ENCODE measurements around the gene SCARB1. TPM values are rescaled to one million over a fixed set of nuclear protein-coding genes. Genes with fewer than 3 reads are reported as not detected.

The SCARB1 gene
- total RNA-seq, 2 experiments from 2014 or later: 18.2 to 18.3 TPM

DNA sequence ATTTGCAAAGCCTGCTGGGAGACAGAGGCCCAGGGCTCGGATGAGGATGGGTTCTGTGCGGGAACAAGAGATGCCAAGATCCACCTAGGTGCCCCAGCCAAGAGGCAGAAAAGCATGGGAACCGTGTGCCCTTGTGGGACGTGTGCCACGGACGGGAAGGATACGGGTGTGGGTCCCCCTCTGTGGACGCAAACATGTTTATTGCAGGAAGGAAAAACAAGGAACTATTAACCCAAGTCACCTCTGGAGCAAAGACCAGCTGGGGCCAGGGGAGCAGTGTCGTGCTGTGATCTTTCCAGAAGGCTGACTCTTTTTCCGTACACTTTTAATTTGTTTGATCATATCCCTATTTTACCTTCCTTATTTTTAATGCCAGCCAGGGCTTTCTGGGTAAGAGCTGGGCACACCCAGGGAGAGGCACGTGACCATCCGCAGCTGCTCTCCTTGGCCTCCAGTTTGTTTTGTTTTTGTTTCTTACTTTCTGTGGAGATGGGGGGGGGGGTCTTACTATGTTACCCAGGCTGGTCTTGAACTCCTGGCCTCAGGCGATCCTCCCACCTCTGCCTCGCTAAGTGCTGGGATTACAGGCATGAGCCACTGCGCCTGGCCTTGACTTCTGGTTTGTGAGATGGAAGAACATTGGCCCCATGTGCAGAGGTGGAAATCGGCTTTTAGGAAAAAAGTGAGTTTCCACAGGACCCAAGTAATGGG is 20.7 kb downstream of the SCARB1 start:
- DNase-seq: no peak
- Mint-ChIP-seq H3K27me3 (ENCODE audit: low read depth) (no peaks in the 10 kb centered on the region), H3K4me1 (ENCODE audit: low read depth) (no peaks in the 10 kb centered on the region), H3K36me3 (ENCODE audit: low read depth) (no peaks in the 10 kb centered on the region), H3K9me3 (no peaks in the 10 kb centered on the region), H3K4me3 (no peak overlapping the region), H3K27ac (no peak overlapping the region)
- intact Hi-C loops (cut with micrococcal nuclease): no loop called here
- CTCF ChIA-PET: no interaction called here

DNA sequence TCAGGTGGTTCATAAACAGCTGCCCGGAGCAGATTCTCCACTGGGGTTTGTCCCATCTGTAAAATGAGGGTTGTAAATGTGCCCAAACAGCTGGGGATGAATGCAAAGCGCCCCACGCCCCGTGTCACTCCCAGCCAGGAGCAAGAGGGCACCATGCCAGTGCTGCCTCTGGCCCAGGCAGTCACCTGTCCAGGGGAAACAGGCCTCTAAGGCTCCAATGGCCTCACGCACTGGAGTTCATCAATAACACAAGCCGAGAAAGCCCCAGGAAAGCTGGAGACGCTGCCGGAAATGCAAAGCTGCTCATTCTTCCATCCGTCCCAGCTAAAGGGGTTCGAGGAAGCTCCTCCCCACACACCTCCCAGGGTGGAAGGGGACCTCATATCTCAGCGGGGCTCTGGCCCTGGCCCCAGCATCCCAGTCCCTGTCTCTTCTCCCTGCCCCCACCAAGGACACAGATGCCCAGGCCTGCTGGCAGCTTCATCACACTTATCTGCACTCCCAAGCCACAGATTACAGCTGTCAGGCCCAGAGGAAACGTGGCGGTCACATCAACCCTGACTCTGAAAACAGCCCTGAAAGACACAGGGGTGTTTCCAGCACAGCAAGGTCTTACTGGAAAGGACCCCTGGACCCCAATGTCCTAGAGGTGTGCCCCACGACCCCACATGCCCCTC is 21.5 kb downstream of the SCARB1 start:
- DNase-seq: no peak
- intact Hi-C loops (cut with micrococcal nuclease): no loop called here
- Mint-ChIP-seq H3K36me3 (ENCODE audit: low read depth) (no peaks in the 10 kb centered on the region), H3K9me3 (no peaks in the 10 kb centered on the region), H3K27ac (no peak overlapping the region), H3K4me1 (ENCODE audit: low read depth) (no peaks in the 10 kb centered on the region), H3K4me3 (no peak overlapping the region), H3K27me3 (ENCODE audit: low read depth) (no peaks in the 10 kb centered on the region)
- CTCF ChIA-PET: no interaction called here

DNA sequence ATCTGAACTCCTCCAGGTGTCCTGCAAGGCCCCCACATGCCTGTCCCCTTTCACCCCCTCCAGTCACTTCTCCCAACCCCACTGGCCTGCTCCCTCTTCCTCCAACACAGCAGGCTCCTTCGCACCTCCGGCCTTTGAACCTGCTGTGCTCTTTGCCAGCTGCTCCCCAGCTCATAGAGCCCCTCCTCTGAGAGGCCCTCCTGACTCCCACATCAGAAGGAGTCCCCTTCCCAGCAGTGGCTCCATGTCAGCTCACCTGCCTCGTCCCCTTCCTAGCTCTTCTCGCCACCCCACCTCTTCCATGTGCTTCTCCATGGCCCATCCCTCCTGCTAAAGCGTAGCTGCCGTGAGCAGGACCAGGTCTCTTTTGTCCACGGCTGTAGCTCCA is 22.1 kb downstream of the SCARB1 start:
- CTCF ChIA-PET: no interaction called here
- no peaks in the 10 kb centered on the region for H3K9me3 Mint-ChIP-seq
- H3K4me3 Mint-ChIP-seq: no peak overlapping the region
- H3K27me3 Mint-ChIP-seq (ENCODE audit: low read depth): no peaks in the 10 kb centered on the region
- DNase-seq: no peak
- H3K36me3 Mint-ChIP-seq (ENCODE audit: low read depth): no peaks in the 10 kb centered on the region
- H3K4me1 Mint-ChIP-seq (ENCODE audit: low read depth): no peaks in the 10 kb centered on the region
- intact Hi-C loops (cut with micrococcal nuclease): no loop called here
- H3K27ac Mint-ChIP-seq: no peak overlapping the region

DNA sequence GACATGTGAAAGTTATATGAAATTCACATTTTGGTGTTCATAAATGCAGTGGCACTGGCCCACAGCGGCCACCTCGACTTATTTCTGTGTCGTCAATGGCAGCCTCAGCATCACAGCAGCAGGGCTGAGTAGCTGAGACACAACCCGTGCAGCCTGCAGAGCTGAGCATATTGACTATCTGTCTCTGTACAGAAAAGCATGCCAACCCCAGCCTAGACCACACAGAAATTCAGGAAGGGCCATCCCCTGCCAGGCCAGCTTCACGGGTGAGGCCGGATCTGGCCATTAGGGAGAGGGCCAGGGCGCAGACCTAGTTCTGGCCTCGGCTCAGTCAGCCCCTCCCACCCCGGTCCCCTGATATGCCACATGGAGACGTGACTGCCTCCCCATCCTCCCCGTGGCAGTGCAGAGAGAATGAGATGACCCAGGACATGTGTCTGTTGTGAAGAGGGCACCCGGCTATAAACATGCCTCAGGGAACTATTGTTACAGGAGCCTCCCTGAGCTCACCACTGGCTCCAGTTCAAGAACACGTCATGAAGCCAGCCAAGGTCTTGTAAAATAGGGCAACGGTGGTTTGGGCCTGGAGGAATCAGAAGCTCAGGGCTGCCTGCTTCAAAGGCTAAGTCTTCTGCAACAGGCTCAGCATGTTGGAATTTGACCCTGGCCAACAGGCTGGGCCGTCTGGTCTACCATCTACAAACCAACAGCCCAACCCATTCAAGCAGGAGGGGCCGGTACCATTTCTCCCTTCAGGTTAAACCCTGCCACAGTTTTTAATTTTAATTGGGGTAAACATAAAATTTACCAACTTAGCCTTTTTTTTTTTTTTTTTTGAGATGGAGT is 25.5 kb downstream of the SCARB1 start:
- Mint-ChIP-seq H3K27ac (no peak overlapping the region), H3K36me3 (ENCODE audit: low read depth) (no peaks in the 10 kb centered on the region), H3K4me1 (ENCODE audit: low read depth) (no peaks in the 10 kb centered on the region), H3K4me3 (no peak overlapping the region), H3K27me3 (ENCODE audit: low read depth) (no peaks in the 10 kb centered on the region), H3K9me3 (no peaks in the 10 kb centered on the region)
- intact Hi-C loops (cut with micrococcal nuclease): no loop called here
- CTCF ChIA-PET: no interaction called here
- DNase-seq: no peak

DNA sequence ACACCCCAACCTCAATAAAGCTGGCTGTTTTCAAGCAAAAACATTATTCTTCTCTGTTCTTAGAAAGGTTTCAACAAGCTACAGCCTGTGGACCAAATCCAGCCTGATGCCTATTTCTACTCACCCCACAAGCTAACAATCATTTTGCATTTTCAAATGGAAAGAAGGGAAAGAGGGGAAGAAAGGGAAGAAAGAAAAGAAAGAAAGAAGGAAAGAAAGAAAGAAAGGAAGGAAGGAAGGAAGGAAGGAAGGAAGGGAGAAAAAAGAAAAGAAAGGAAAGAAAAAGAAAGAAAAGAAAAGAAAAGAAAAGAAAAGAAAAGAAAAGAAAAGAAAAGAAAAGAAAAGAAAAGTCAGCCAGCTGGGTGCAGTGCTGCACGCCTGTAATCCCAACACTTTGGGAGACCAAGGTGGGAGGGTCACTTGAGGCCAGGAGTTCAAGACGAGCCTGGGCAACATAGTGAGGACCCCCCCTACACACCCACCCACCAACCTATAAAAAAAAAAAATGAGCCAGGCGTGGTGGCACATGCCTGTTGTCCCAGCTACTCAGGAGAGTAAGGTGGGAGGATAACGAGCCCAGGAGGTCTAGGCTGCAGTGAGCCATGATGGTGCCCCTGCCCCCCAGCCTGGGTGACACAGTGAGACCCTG is 26.3 kb downstream of the SCARB1 start:
- no peaks in the 10 kb centered on the region for H3K36me3 Mint-ChIP-seq (ENCODE audit: low read depth)

DNA sequence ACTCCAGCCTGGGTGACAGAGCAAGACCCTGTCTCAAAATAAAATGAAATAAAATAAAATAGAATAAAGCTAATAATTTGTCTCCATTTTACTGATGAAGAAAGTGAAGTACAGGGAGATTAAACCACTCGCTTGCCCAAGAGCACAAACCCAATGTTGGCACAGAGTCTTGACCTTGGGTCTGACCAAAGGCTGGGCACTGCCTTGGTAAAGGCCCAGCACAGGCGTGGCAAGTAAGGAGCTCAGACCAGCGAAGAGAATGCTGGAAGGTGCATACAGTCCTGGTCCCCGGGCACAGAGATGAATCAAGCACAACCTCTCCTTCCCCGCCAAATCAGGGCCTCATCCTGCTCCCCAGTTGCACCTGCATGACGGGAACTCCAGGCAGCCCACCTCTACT is 26.9 kb downstream of the SCARB1 start:
- intact Hi-C loops (cut with micrococcal nuclease): no loop called here
- CTCF ChIA-PET: no interaction called here

More for the DNA sequence above, 26.3 kb downstream of the SCARB1 start:
- DNase-seq: no peak
- Mint-ChIP-seq H3K9me3 (no peaks in the 10 kb centered on the region), H3K4me1 (ENCODE audit: low read depth) (no peaks in the 10 kb centered on the region), H3K4me3 (no peak overlapping the region), H3K27me3 (ENCODE audit: low read depth) (no peaks in the 10 kb centered on the region), H3K27ac (no peak overlapping the region)
- CTCF ChIA-PET: no interaction called here
- intact Hi-C loops (cut with micrococcal nuclease): no loop called here

DNA sequence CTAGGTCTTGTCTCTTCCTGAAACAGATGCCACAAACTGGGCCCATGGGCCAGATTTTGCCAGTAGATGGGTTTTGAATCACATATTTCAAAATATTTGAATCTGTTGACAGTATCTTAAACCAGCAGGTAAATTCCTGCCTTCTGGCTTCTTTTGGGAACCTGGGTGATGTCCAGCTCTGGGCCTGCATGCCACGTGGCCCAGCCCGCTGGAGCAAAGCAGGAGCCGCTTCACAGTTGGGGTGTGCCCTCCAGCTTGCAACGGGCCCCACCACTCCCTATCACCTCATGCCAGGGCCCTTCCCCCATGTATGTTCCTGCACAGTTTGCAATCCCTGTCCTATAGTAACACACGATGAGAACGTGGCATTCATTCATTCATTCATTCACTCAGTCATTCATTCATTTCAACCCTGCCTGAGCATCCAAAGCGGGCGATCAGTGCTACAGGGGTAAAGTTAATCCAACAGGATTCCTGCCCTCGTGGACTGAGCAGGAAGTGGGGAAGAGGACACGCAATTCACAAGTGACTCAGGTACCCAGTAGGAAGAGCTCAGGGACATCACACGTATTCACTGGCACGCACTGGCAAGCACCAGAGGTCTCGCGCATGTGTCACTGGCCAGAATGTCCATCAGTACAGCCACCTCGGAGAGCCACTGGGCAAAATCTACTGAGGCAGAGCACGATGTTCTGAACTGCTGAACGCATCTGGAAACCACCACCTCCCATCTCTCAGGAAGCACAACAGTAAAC is 27.8 kb downstream of the SCARB1 start:
- Mint-ChIP-seq H3K4me3 (no peak overlapping the region), H3K36me3 (ENCODE audit: low read depth) (no peaks in the 10 kb centered on the region), H3K27ac (no peak overlapping the region), H3K27me3 (ENCODE audit: low read depth) (no peaks in the 10 kb centered on the region), H3K4me1 (ENCODE audit: low read depth) (no peaks in the 10 kb centered on the region), H3K9me3 (no peaks in the 10 kb centered on the region)
- intact Hi-C loops (cut with micrococcal nuclease): no loop called here
- CTCF ChIA-PET: no interaction called here
- DNase-seq: no peak

More for the DNA sequence above, 26.9 kb downstream of the SCARB1 start:
- no peaks in the 10 kb centered on the region for H3K27me3 Mint-ChIP-seq (ENCODE audit: low read depth)
- no peak for DNase-seq
- no peaks in the 10 kb centered on the region for H3K9me3 Mint-ChIP-seq
- H3K36me3 Mint-ChIP-seq (ENCODE audit: low read depth): no peaks in the 10 kb centered on the region
- no peak overlapping the region for H3K27ac Mint-ChIP-seq
- H3K4me3 Mint-ChIP-seq: no peak overlapping the region
- H3K4me1 Mint-ChIP-seq (ENCODE audit: low read depth): no peaks in the 10 kb centered on the region

DNA sequence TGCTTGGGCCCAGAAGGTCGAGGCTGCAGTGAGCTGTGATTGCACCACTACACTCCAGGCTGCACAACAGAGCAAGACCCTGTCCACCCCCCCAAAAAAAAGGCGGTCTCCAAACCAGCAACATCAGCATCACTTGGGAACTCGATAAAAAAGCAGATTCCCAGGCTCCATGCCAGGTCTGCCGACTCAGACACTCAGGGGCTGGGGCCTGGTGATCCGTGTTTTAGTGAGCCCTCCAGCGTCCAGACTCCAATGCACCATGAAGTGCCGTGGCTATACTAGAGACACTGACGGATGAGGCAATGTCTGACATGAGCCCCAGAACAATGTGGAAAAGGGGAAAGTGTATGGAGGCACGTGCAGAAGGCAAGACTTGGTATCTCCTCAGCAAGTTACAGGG is 28.8 kb downstream of the SCARB1 start:
- Mint-ChIP-seq H3K4me3 (no peak overlapping the region), H3K9me3 (no peaks in the 10 kb centered on the region), H3K27me3 (ENCODE audit: low read depth) (no peaks in the 10 kb centered on the region), H3K27ac (no peak overlapping the region), H3K4me1 (ENCODE audit: low read depth) (no peaks in the 10 kb centered on the region), H3K36me3 (ENCODE audit: low read depth) (no peaks in the 10 kb centered on the region)
- intact Hi-C loops (cut with micrococcal nuclease): no loop called here
- CTCF ChIA-PET: no interaction called here
- DNase-seq: no peak

DNA sequence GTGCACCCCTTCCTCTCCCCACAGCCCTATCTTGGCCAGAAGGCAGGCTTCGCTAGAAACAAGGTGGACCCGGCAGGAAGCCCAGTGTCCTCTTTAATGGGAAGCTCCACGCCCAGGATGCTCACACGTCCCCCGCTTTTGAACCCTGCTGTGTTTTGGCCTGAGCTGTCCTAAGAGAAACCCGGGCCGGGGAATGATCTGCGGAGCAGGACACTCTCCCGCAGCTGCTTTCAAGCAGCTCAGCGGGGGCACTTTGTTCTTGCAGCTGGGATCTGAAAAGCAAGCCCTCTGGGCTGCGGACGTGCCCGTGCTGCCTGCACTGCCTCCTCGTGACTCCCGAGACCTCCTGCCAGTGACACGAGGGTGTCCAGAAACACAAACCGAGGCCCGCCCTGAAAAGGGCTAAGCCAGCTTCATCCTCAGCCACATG is 30.0 kb downstream of the SCARB1 start:
- intact Hi-C loops (cut with micrococcal nuclease): no loop called here
- H3K27ac Mint-ChIP-seq: no peak overlapping the region
- H3K9me3 Mint-ChIP-seq: no peaks in the 10 kb centered on the region
- H3K27me3 Mint-ChIP-seq (ENCODE audit: low read depth): no peaks in the 10 kb centered on the region
- H3K4me1 Mint-ChIP-seq (ENCODE audit: low read depth): no peaks in the 10 kb centered on the region
- CTCF ChIA-PET: no interaction called here
- DNase-seq: no peak
- no peaks in the 10 kb centered on the region for H3K36me3 Mint-ChIP-seq (ENCODE audit: low read depth)
- H3K4me3 Mint-ChIP-seq: no peak overlapping the region

DNA sequence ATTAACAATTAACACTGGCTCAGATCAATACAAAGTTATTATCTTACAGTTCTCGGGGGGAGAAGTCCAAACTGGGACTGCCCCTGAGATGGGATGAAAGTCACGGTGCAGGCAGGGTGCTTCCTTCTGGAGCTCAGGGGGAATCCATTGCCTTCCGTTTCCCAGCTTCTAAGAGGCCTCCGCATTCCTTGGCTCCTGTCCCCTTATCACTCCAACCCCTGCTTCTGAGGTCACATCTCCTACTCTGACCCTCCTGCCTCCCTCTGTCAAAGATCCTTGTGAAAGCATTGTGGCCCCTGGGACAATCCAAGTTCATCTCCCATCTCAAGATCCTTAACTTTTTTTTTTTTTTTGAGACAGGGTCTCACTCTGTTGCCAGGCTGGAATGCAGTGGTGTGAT is 30.8 kb downstream of the SCARB1 start:
- no peaks in the 10 kb centered on the region for H3K27me3 Mint-ChIP-seq (ENCODE audit: low read depth)
- H3K36me3 Mint-ChIP-seq (ENCODE audit: low read depth): no peaks in the 10 kb centered on the region
- CTCF ChIA-PET: no interaction called here

DNA sequence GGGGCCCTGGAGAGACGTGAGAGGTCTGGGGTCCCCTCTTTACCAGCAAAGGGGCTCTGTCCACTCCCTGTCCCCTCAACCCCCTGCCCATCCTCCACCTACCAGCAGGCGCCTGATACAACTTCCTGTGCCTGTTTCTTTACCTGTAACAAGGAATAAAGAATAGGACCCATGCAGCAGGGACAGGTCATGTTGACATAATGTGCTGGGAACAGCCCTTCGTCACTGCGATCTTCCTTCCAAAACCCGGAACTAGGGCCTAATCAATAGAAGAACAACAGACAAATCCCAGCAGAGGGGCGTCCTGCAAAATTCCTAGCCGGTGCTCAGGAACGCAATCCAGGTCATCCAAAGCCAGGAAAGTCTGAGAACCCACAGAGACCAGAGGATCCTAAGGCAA is 32.1 kb downstream of the SCARB1 start:
- no peak for DNase-seq
- CTCF ChIA-PET: no interaction called here
- Mint-ChIP-seq H3K4me3 (no peak overlapping the region), H3K27me3 (ENCODE audit: low read depth) (no peaks in the 10 kb centered on the region), H3K27ac (no peak overlapping the region), H3K4me1 (ENCODE audit: low read depth) (peaks cover 7% of the 10 kb centered on the region), H3K9me3 (no peaks in the 10 kb centered on the region), H3K36me3 (ENCODE audit: low read depth) (no peaks in the 10 kb centered on the region)
- intact Hi-C loops (cut with micrococcal nuclease): no loop called here

More for the DNA sequence above, 30.8 kb downstream of the SCARB1 start:
- Mint-ChIP-seq H3K27ac (no peak overlapping the region), H3K9me3 (no peaks in the 10 kb centered on the region), H3K4me1 (ENCODE audit: low read depth) (peaks cover 5% of the 10 kb centered on the region), H3K4me3 (no peak overlapping the region)
- intact Hi-C loops (cut with micrococcal nuclease): no loop called here
- no peak for DNase-seq

DNA sequence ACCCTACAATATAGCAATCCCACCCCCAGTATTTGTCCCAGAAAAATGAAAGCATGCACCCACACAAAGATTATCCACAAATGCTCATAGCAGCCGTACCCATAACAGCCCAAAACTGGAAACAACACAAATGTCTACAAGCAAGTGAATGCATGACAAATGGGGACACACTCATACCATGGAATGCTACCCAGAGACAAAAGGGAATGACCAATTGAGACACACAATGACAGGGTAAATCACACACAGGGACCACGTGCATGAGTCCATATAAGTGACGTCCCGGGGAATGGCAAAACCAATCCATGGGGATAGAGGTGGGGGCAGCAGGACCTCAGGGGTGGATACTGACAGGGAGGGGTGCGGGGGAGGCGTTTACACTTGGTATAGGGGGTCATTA is 33.4 kb downstream of the SCARB1 start:
- Mint-ChIP-seq H3K27me3 (ENCODE audit: low read depth) (no peaks in the 10 kb centered on the region), H3K27ac (no peak overlapping the region), H3K36me3 (ENCODE audit: low read depth) (no peaks in the 10 kb centered on the region), H3K4me1 (ENCODE audit: low read depth) (peaks cover 7% of the 10 kb centered on the region), H3K4me3 (no peak overlapping the region), H3K9me3 (no peaks in the 10 kb centered on the region)
- CTCF ChIA-PET: no interaction called here
- DNase-seq: no peak
- intact Hi-C loops (cut with micrococcal nuclease): no loop called here

Measured in activated naive CD4-positive, alpha-beta T cell treated with anti-CD3 and anti-CD28 coated beads for 36 hours (primary cell).